ENCODE measurements around the gene TPPP3.
A peak's percentile ranks its signal among the peaks of the same experiment; 100 is the strongest.
"Not testable (repeated sequence)": the region's sequence is repeated elsewhere in the genome, so short reads cannot be mapped to it uniquely, and the experiment has no call there.

Gene TPPP3

DNA sequence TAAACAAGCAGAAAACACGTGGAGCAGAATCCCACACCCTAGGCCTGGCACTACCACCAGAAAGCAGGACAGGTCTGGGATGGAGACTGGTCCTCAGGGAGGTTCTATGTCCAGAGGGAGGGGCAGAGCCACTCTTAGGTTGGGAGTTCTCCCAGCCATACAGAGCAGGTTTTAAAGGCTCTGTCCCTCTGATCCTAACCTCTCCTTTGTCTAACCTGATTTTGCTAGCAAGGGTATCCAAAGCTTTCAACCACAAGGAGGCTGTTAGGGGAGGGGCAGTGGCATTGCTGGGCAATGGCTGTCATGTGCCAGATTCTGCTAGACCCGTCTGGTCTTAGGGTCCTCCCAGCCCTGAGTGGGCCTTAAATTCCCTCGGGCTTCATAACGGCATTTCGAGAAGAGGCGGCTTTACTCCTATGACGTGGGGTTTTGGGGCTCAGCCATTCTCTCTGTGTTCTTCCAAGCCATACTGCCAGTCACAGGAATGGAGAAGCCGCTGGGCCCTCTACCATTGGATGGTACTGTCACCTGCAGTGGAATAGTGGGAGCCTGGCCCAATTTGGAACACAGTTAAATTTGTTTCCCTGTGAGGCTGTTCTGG lies 5.7 kb downstream of the TPPP3 start:
- TF ChIP-seq ZFX (IDR thresholded peaks at IDR 0.05; ENCODE audit: borderline replicate concordance) (no peak), CTCF (IDR thresholded peaks at IDR 0.05) (no peak)
- H3K27ac ChIP-seq = no peak overlapping the region

DNA sequence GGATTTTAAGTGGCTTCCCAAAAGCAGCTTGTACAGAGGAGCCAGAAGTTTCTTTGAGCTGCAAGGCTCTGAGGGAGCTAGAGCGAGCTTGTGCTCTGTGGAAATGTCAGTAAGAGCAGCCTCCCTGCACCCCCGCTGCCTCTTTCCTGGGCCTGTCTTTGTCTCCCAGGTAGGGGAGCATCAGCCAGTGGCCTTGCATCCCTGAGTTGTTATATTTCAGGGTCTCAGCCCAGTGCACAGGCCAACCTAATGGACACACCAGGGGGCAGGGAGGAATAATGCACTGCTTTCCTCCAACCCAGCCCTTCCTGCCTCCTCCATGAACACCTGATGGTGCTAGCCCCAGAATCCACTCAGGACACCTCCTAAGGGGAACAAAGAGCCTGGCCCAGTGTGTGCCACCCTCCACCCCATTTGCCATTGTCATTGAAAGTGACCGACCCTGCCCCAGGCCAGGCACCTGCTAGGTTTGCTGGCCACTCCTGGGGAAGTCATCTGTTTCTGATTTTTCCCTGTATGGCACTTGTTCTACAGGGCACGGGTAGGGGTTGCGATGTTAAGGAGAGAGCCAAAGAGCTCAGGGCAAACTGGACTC lies 6.3 kb downstream of the TPPP3 start:
- no peak for TF ChIP-seq ZFX (IDR thresholded peaks at IDR 0.05; ENCODE audit: borderline replicate concordance)
- no peak for TF ChIP-seq CTCF (IDR thresholded peaks at IDR 0.05)

DNA sequence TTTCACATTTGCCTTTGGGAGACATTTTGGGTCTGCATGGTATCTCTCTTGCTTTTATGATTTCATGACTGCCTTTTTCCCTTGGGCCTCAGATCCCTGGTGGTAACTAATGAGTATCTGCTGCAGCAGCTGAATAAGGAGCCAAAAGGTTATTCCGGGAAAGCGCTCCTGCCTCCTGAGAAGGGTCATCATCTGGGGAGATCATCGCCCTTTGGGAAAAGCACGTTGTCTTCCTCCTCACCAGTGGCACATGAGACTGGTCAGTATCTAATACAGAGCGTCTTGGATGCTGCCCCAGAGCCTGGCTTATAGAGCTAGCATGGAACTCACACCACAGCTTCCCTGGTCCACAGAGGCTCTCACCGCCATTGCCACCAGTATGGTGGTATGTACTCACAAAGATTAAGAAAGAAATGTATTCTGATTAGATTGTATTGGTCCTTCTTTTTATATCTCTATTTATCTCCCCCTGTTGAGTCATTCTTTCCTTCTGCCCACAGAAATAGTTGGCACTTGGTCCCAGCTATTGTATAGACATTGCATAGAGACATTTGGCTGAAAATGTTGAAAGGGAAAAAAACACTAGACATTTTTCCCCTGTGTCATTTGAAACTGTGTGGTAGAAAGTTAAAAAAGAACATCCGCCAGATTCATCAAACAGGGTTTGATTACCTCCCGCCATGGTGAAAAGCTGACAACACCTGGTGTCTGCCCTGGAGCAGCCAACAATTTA lies 8.4 kb downstream of the TPPP3 start:
- no peak overlapping the region for H3K27ac ChIP-seq
- TF ChIP-seq ZFX (IDR thresholded peaks at IDR 0.05; ENCODE audit: borderline replicate concordance) = no peak
- no peak for TF ChIP-seq CTCF (IDR thresholded peaks at IDR 0.05)

More for the DNA sequence above, 6.3 kb downstream of the TPPP3 start:
- no peak overlapping the region for H3K27ac ChIP-seq

DNA sequence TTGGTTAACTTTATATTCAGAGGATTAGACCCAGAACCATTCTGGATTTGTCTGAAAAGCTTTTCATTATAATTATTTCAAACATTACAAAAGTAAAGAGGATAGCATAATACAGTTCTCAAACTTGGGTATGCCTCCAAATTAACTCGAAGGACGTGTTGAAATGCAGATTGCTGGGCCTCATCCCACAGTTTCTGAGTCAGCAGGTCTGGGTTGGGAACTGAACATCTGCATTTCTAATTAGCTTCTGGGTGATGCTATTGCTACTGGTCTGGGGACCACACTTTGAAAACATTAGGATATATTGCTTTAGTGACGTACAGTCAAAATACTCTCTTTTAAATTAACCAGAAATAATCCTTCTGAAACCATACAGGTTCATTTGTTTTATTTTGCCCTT lies 10.0 kb downstream of the TPPP3 start:
- TF ChIP-seq ZFX (IDR thresholded peaks at IDR 0.05; ENCODE audit: borderline replicate concordance) = no peak
- TF ChIP-seq CTCF (IDR thresholded peaks at IDR 0.05) = no peak
- no peak overlapping the region for H3K27ac ChIP-seq

DNA sequence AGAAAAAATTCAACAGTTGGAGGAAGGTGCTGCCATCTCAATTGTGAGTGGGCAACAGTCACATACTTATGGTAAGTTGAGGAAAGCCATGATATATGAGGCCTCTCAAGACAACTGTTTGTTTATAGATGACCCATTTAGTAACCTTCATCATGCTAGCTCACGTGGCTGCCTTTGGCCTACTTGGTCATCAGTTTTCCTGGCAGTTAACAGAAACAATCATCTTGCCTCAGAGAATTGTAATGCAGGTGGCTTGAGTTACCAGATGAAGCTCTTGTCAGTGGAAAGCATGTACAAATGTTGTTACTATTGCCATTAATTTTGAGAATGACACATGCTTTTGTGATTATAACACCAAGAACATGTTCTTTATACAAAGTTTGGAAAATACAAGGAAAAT lies 14.7 kb downstream of the TPPP3 start:
- TF ChIP-seq CTCF (IDR thresholded peaks at IDR 0.05) (no peak), ZFX (IDR thresholded peaks at IDR 0.05; ENCODE audit: borderline replicate concordance) (no peak)

GRCh38 chr16:67376012-67376411 lies 17.3 kb downstream of the TPPP3 start:
- H3K27ac ChIP-seq = not testable (repeated sequence)

More for the DNA sequence above, 14.7 kb downstream of the TPPP3 start:
- no peak overlapping the region for H3K27ac ChIP-seq

GRCh38 chr16:67372664-67373063 lies 20.6 kb downstream of the TPPP3 start:
- no peak overlapping the region for H3K27ac ChIP-seq
- peak; percentile 38 for TF ChIP-seq CTCF (IDR thresholded peaks at IDR 0.05)
- TF ChIP-seq ZFX (IDR thresholded peaks at IDR 0.05; ENCODE audit: borderline replicate concordance) = no peak
